HG03095 (cell line): Measurements from ENCODE around the gene TAF3.

ENCODE experiments used
- ATAC-seq: cut with Tn5 transposase; IDR thresholded peaks from one replicate; pipeline ENCODE4 v1.9.1; 2021; ENCODE audit warnings: moderate library complexity; ENCODE audit not compliant: unreplicated experiment

Gene TAF3

DNA sequence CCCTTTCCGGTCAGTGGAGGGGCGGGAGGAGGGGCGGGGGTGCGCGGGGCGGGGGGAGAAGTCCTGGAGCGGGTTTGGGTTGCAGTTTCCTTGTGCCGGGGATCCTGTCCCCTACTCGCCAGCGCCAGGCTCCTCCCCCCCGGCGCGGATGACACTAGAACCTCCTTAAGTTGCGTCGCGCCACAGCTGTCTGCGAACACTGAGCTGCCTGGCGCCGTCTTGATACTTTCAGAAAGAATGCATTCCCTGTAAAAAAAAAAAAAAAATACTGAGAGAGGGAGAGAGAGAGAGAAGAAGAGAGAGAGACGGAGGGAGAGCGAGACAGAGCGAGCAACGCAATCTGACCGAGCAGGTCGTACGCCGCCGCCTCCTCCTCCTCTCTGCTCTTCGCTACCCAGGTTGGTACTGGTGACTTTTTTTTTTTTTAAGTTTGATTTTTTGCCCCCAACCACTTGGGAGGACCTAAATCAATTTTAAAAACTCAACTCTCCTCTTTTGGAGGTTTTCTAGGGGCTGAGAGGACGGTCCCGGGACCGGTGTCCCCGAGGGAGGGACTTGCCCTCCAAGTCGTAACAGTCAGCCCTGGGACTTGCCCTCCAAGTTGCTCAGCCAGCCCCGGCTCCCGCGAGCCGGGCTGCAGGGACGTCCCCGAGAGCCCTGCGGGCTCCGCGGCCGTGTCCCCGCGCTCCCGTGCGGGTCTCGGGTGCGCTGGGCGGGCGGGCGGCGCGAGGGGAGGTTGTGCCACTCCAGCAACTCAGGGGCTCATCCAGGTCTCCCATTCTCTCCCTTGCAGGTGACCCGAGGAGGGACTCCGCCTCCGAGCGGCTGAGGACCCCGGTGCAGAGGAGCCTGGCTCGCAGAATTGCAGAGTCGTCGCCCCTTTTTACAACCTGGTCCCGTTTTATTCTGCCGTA is 236.4 kb downstream of the TAF3 start, which contains the start of gene GATA3:
Gene GATA3, plus strand, starts transcription at position 195 of the 914 bp plus-strand sequence. CDS start 968 bp downstream, outside the sequence.
- ATAC-seq, result peak; percentile 28

- no peak for ATAC-seq
Observed at GRCh38 chr10:8055420-8056349, 237.4 kb downstream of the TAF3 start.

DNA sequence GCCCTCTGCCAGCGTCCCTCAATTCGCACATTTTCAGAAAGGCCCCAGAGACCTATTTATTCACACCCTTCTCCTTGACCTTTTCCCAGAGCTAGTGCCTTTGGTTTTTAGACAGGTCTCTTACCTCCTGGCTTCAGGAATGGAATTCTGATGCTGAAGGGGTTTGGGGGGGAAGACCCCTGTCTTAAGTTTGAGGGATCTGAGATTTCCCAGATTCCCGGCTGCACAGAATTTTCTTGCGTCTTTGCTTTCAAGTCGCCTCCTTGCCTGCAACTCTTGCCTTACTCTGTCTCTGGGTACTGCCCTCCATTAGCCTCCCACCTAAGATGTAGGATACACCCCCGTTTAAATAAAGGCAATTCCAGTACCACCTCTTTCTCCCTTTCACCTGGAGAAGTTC is 238.1 kb downstream of the TAF3 start:
- ATAC-seq, result no peak

- peak; percentile 20 for ATAC-seq
Observed at GRCh38 chr10:8056871-8057331, 238.6 kb downstream of the TAF3 start.

- no peak for ATAC-seq
Observed at GRCh38 chr10:8057636-8058273, 239.4 kb downstream of the TAF3 start.

DNA sequence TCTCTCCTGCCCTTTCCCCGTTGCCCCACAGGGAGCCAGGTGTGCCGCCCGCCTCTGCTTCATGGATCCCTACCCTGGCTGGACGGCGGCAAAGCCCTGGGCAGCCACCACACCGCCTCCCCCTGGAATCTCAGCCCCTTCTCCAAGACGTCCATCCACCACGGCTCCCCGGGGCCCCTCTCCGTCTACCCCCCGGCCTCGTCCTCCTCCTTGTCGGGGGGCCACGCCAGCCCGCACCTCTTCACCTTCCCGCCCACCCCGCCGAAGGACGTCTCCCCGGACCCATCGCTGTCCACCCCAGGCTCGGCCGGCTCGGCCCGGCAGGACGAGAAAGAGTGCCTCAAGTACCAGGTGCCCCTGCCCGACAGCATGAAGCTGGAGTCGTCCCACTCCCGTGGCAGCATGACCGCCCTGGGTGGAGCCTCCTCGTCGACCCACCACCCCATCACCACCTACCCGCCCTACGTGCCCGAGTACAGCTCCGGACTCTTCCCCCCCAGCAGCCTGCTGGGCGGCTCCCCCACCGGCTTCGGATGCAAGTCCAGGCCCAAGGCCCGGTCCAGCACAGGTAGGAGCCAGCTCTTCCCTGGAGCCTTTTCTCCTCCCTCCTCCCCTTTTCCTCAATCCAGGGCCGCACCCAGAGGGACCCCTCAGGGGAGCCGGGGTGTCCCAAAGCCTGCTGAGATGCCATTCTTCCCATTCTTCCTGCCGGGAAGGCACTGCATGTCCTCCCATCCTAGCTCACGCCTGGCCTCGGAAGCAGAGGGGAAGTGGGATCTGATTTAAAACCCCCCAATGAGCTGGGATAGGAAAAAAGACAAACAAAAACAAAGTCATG is 240.2 kb downstream of the TAF3 start:
- ATAC-seq, result no peak

DNA sequence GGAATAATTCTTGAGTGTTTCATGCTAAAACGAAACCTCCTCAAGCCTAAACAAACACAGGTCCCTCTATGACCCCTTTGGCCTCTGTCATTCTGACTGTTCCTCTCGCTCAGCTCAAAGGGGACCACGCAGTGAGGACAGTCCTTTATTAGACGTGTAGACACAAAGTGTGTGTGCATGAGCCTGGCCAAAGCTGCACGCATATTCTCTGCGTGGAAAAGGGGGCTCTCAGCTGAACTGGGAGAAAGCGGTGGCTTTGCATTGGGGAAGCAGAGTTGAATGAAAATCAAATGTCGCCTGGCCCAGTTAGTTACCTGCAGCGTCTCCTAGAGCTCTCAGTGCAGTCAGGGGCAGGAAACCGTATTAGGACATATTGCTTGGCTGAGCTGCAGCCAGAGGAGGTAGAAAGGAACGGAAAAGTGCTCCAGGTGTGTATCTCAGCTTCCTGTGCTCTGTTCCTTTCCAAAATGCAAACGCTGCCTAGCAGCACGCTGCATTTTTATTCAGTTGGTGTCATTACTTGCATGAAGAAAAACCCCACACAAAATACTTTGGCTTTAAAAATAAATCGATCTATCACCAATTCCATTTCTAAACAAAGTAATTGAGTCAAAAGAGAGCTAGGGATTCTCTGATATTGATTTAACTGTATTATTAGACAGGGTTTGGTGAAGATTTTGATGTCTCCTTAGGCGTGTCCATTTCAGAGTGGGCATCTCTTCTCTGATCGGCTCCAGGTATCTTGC is 241.1 kb downstream of the TAF3 start:
- no peak for ATAC-seq

- peak; percentile 42 for ATAC-seq
Observed at GRCh38 chr10:8060010-8060703, 241.9 kb downstream of the TAF3 start.

DNA sequence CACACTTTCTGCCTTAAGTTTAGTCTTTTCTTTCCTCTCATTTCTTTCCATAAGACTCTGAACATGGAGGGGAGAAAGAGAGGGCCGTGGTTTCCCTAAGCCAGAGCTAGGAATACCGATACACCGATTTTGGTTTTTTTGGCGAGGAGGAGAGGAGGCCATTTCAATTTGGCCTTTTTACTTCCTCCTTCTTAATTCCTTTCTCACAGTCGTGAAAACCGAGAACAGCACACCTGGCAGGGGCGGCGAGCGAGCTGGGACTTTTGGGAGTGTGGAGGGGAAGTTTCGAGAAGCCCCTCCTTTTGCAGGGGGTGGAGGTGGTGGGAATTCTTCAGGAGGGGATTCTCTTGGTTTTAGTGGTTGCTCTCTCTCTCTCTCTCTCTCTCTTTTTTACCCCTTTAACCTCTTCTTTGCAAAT is 242.4 kb downstream of the TAF3 start:
- ATAC-seq, result no peak

DNA sequence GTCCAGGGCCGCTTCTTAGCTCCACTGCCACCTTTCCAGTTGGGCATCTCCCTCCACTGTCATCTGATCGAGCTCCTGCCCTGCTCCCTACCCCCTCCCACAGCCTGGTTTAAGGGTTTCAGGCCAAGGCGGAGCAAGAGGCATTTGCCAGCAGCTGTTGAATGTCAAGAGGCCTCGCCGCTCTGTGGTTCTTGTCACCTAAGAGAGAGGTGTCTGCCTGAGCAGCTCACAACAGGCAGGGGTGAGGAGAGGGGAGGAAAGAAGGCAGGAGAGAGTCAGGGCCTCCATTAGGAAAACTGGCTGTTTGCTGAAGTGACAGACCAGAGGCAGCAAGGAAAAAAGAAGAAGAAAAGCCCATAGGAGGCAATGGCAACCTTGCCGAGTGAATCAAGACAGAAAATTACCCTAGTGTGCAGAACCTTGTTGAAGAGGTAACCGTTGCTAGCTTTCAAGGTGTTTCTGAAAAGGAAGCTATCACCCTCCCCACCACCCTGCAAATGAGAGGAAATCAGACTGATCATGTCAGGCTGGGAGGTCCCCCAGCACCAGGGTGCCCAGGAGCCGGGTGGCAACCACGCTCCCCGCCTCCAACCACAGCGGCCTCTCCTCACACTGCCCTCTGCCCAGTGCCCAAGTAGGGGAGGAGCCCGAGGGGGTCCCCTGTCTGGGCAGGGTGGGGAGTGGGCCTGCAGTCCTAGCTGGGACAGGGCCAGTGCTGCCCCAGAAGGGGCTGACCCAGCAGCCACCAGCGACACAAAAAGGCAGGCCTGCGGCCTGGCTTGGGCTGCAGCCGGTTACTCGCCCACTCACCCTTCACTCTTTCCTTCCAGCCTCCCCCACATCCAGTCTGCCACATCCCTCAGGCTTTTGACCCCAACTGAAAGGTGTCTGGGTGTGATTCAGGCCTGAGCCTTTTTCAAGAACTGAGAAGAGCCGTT is 243.2 kb downstream of the TAF3 start:
- no peak for ATAC-seq

DNA sequence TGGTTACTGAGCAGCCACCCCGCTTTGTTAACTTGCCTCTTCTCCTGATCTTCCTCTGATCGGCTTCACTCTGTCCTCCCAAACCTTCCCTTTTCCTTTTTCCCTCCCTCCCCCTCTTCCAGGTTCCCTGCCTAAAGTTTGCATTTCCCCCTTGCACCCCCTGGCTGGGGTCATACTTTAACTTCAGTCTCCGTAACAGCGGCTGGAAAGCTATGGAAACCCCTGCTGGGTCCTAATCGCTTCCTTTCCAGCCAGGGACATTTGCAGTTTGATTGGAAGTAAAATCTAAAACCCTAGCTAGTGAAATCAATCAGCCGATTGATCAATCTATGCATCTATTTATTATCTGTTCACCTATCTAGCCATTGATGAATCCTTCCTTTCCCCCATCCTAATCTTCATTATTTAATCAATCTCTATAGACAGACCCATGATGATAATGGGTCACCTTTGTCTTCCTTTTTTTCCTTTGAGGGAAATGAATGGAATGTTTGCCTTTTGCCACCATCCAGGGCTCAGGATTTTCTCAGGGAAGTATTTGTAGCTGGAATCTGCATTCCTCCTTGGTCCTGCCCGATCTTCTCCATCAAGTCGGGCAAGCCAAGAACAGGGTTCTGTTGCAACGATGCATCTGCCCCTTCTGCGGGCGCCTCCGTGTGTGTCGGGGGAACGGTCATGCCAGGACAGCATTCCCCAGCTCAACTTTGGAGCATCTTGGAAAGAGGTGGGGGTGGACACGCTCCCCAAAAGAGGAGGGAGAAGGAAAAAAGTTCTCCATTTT is 245.0 kb downstream of the TAF3 start:
- ATAC-seq, result no peak

GRCh38 chr10:8063935-8064334 is 245.6 kb downstream of the TAF3 start:
- ATAC-seq, result no peak

DNA sequence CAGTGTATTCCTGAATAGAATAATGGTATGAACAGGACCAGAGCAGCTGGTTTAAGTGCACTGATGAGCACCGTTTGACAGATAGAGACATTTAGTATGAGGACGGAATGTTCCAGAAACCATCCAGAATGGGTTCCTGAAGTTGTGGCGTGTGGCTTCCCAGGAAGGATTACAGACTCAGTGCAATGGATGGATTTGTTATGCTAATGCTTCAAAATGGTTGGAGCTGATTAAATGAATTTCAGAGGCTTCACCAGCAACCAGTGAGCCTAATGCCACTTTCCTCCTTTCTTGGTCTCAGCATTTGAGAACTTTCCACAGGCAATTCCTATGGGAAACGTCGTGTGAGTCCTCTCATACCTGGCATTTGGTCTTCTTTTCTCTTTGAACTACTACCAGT is 246.1 kb downstream of the TAF3 start:
- ATAC-seq, result no peak

DNA sequence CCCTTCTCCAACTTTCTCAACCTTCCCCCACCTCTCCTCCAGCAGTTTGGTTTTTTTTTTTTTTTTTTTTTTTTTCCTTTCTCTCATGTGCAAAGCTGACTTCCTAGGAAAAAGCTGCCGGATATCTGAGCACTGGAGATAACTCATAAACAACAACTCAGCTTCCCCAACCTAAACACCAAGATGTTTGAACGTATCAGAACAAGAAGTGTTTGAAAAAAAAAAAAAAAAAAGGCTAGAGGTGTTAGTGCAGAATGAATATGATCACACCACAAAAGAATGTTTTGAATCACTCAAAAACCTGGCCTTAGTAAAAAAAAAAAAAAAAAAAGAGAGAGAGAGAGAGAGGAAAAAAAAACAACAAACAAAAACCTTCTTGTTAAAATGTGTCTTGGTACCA is 247.3 kb downstream of the TAF3 start:
- no peak for ATAC-seq

DNA sequence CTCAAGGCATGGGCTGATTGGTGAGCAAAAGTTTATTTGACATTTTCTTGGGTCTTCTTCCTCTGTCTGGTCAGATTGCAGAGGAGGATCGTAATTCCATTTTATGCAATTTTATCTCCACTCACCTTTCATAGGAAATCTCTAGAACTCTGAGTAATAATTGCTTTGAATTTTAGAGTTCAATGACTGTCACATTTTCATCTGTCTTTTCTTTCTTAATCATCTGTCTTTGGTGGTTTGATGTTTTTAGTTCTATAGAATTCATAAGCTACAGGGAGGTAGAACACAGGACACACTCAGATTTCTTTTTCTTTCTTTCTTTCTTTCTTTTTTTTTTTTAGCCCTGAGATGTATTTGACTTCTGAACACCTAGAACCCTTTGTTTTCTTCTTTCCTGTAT is 247.8 kb downstream of the TAF3 start:
- ATAC-seq, result no peak
